IPS-15b (cell line): ENCODE measurements around the gene ADTRP.

Source experiments
- H3K27me3 ChIP-seq: one replicate; pipeline ENCODE4 v1.6.1; 2013; ENCODE audit warnings: low read length; ENCODE audit not compliant: control insufficient read depth, insufficient read depth
- H3K36me3 ChIP-seq: one replicate; pipeline ENCODE4 v1.6.1; 2013; ENCODE audit warnings: low read length; ENCODE audit not compliant: control insufficient read depth, insufficient read depth
- H3K4me1 ChIP-seq: one replicate; pipeline ENCODE4 v1.6.1; 2013; ENCODE audit warnings: mild to moderate bottlenecking, low read length; ENCODE audit not compliant: control insufficient read depth, insufficient read depth
- H3K4me3 ChIP-seq: one replicate; pipeline ENCODE4 v1.5.1; 2013; ENCODE audit warnings: low read depth, low read length
- H3K9ac ChIP-seq: one replicate; pipeline ENCODE4 v1.6.1; 2013; ENCODE audit warnings: low read depth, mild to moderate bottlenecking, low read length
- H3K9me3 ChIP-seq: one replicate; pipeline ENCODE4 v1.6.1; 2013; ENCODE audit warnings: mild to moderate bottlenecking, low read length; ENCODE audit not compliant: control insufficient read depth, insufficient read depth

ADTRP gene

DNA sequence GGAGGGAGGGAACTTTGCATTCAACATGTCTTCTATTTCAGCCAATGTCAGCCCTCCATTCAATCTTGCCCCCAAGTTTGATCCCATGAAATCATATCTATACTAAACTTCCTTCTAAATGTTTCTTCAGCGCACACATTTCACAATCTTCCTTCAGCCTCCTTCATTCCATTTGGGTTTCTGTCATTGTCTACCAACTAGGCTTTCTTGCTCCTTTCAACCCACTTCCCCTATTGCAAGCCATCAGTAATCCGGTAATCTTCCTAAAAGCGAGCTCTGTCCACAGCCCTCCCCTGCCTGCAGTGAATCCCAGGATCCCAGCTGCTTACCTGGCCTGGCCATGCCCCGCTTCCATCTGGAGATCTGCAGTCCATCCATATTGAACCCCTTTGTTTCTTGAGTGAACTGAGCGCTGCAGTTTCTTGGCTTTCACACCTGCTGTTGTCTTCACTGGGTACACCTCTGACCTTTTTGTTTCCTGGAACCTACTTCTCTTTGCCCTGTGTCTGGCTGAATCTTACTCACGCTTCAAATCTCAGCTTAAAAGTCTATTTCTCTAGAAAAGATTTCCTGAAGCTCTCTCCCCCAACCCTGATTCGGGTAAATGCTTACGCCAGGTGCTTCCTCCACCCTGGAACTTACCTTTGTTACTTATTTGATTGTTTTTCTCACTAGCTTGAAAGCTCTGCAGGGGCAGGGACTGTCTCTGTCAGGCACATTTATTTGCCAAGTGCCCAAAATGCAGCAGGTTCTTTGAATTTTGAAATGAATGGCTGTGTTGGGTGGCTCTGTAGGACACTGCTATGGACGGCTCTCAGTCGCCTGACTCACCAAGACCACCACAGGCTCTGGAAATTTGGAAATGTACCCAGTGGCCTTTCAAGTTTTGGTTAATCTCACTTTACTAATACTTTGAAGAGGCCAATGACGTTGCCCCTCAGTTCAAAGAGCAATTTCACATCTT, 50.3 kb downstream of the ADTRP start:
- Histone ChIP-seq H3K27me3 (no peaks in the 10 kb centered on the region), H3K4me3 (no peak overlapping the region), H3K4me1 (no peaks in the 10 kb centered on the region), H3K9ac (no peak overlapping the region), H3K9me3 (no peaks in the 10 kb centered on the region), H3K36me3 (no peaks in the 10 kb centered on the region)

DNA sequence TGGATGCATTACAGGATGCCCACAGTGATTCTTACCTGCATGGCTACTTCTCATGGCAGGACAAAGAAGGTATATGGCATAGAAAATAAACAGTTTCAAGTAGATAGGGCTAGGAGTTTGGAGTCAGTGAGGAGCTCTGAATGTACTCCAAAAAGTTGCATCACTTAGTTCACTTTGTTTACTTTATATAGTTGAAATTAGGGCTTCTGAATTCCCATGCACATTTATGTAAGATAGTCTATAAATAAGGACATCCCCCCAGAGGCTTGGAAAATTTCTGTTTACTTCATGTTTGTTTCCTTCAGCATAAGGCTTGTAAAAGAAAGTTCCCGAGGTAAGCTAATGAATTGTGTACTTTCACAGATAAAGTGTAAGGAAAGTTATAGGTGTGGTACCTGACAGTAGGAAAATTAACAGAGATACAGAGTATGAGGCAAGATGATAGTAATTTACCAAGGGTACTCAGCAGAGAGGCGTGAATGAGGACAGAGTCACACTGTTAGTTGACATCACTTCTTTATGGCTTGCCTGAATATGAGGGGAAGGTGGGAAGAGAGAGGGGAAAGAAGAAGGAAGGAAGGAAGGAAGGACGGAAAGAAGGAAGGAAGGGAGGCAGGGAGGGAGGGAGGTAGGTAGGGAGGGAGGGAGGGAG, 51.1 kb downstream of the ADTRP start:
- no peak overlapping the region for H3K4me3 ChIP-seq
- no peaks in the 10 kb centered on the region for H3K9me3 ChIP-seq
- no peaks in the 10 kb centered on the region for H3K4me1 ChIP-seq
- H3K9ac ChIP-seq = no peak overlapping the region
- H3K36me3 ChIP-seq = no peaks in the 10 kb centered on the region
- H3K27me3 ChIP-seq = no peaks in the 10 kb centered on the region

DNA sequence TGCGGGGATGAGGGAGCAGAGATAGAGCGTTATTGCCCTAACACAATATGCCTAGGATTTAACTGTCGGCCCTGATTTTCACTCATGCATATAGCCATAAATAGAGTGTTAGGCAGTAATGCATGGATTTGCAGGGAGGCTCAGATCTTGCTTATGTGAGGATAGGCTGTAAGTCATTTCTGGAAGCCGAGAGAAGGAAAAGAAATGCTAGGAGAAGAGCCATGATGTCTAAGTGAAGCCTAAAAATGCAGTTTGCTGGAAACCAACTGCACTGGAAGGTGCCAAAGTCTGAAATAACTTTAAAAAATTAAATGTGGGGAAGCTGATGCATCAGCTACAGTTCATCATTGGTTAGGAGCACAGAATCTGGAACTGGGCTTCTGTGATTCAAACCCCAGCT, 54.3 kb downstream of the ADTRP start:
- H3K27me3 ChIP-seq = no peaks in the 10 kb centered on the region
- H3K4me3 ChIP-seq = no peak overlapping the region
- H3K9ac ChIP-seq = no peak overlapping the region
- H3K9me3 ChIP-seq = no peaks in the 10 kb centered on the region
- H3K36me3 ChIP-seq = no peaks in the 10 kb centered on the region
- no peaks in the 10 kb centered on the region for H3K4me1 ChIP-seq

DNA sequence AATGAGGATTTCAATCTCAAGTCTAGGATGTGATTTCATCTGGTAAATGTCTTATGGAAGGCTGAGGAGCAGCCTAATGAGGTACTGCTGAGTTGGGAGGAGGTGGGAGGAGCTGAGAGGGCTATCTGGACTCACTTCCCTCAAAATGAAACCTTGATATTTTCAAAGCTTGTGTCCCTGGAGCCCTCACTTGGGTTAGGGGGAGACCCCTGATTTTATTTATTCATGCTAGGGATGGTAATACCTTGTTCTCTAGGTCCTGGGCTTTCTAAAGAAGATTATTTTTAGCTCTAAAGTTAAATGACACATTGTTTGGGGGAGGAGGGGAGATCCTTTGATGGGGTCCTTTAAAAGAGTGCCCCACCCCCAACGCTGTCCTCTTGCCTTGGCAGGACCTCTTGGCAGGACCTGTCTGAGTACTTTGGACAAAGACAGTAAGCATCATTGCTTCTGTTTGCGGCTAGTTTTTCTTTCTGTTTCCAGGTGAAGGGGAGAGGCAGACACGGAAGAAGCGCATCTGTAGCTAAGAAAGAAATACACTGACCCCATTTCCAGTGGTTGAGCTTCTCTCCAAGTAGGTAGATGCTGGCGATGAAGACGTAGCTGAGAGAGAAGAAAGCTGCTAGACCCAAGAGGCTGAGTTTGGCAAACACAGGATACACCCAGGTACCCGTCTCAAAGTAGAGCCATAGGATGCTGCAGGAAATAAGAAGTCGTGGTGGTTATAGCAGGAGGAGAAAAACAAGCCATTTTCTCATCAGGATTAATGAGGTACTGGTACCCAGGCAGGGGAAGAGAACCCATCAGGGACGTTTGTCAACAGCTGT, 55.6 kb downstream of the ADTRP start:
- Histone ChIP-seq H3K27me3 (no peaks in the 10 kb centered on the region), H3K36me3 (no peaks in the 10 kb centered on the region), H3K9me3 (no peaks in the 10 kb centered on the region), H3K9ac (no peak overlapping the region), H3K4me3 (no peak overlapping the region), H3K4me1 (no peaks in the 10 kb centered on the region)

DNA sequence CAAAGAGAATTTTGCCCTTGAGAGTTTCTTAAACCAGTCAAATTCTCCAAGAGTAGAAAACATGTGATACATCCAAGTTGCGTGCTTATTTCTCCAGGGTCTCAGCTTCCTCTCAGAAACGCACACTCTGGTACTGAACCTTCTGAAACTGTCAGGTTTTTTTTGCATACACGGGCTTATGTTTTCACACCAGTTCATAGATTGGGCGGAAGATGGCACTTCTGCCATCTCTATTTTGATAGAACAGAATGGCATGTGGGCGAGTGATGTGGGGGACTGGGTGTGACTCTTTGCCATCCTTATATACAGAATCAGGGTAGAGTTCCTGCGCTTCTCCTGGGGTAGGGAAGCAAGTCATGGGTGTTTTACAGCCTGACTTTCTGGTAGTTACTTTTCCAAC, 56.4 kb downstream of the ADTRP start:
- Histone ChIP-seq H3K27me3 (no peaks in the 10 kb centered on the region), H3K4me1 (no peaks in the 10 kb centered on the region), H3K9ac (no peak overlapping the region), H3K36me3 (no peaks in the 10 kb centered on the region), H3K4me3 (no peak overlapping the region), H3K9me3 (no peaks in the 10 kb centered on the region)

DNA sequence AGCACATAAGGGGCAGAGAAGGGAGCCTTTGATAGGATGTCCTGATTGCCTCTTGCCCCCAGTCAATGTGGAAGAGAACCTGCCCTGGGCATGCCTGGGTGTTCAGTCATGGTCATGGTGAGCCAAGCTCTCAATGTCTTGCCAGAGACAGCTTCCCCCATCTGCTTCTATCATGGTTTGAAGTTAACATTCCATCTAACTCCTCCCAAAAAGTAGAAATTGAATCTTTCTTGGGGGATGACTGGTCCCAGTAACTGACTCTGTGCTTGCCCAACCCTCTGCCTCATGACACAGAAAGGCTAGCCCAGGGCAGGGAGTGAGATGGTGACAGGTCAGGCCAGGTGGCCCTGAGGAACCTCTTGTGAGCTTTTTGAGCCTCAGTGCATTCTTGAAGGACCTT, 60.1 kb downstream of the ADTRP start:
- Histone ChIP-seq H3K36me3 (no peaks in the 10 kb centered on the region), H3K27me3 (no peaks in the 10 kb centered on the region)

DNA sequence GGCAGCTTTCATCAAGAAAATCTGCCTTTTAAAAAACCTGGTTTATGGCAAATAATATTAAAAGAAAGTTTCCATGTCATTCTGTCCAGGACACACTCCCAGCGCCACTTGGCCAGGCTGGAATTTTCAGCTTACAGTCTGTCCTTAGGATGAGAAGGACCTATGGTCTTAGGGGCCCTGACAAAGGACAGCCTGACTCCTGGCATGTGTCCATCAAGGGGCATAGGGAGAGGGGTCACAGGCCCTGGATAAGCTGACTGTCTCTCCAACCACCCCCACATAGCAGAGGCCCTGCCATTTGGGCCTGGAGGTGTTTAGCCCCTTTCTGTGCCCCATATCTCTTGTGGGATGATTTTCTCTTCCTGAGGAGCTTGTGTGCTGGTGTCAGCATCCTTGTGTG, 60.6 kb downstream of the ADTRP start:
- no peaks in the 10 kb centered on the region for H3K9me3 ChIP-seq
- no peaks in the 10 kb centered on the region for H3K36me3 ChIP-seq
- H3K9ac ChIP-seq = no peak overlapping the region
- no peaks in the 10 kb centered on the region for H3K27me3 ChIP-seq
- H3K4me1 ChIP-seq = no peaks in the 10 kb centered on the region
- H3K4me3 ChIP-seq = no peak overlapping the region

More for the DNA sequence above, 60.1 kb downstream of the ADTRP start:
- H3K9ac ChIP-seq = no peak overlapping the region
- no peaks in the 10 kb centered on the region for H3K9me3 ChIP-seq
- no peaks in the 10 kb centered on the region for H3K4me1 ChIP-seq
- H3K4me3 ChIP-seq = no peak overlapping the region

DNA sequence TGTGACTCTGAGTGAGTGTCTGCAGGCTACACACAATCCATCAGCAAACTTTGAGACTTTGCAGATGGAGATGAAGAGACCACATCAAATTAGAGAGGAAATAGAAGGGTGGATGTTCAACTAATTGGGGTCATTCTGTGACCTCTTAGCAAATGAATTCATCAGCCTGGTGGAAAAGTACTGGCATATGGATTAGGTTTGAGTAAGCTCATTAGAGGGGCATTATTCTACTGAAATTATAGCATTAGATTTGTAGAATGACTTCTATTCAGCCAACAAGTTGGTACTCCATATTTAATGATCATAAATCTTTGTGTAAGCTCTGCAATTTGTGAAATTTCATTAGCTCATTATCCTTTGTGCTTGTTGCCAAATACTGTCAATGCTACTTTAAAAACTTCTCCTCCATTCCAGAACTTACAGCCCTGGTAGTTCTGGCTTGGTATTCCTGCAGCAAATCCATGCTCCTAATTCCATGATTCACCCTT, 63.8 kb downstream of the ADTRP start:
- H3K27me3 ChIP-seq = no peaks in the 10 kb centered on the region
- H3K9ac ChIP-seq = no peak overlapping the region
- H3K4me1 ChIP-seq = no peaks in the 10 kb centered on the region
- H3K36me3 ChIP-seq = no peaks in the 10 kb centered on the region
- no peaks in the 10 kb centered on the region for H3K9me3 ChIP-seq
- H3K4me3 ChIP-seq = no peak overlapping the region

DNA sequence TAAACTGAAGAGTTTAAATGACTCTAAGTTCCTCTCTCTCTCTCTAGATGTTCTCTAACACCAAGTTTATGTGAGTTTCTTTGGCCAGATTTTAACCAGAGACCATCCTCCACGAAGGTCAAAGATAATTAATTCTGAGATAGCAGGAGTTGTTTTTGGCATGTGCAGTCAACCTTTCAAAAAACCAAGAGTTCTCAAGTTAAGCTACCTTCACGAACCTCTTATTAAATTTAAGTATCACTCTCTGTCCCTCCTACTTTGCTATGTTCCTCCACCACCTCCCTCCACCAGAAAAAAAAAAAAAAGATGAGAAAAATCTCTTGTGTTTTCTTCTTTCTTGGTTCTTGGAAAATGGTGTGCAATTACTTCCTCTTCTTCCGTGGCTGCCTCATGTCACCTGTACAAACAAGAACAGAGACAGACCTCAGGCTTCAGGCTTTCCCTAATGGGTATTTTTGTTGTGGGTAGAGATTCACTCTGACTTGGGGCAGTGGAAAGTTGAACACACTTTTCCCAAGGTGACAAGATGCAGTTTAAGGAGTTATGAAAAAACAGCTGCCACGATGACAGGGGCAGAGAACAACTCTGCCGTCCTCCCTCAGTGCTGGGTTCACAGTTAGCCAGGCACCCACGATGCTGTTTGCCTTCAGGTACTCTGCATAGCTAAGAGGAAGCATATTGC, 64.3 kb downstream of the ADTRP start:
- Histone ChIP-seq H3K9ac (no peak overlapping the region), H3K36me3 (no peaks in the 10 kb centered on the region), H3K27me3 (no peaks in the 10 kb centered on the region), H3K9me3 (no peaks in the 10 kb centered on the region), H3K4me1 (no peaks in the 10 kb centered on the region), H3K4me3 (no peak overlapping the region)

DNA sequence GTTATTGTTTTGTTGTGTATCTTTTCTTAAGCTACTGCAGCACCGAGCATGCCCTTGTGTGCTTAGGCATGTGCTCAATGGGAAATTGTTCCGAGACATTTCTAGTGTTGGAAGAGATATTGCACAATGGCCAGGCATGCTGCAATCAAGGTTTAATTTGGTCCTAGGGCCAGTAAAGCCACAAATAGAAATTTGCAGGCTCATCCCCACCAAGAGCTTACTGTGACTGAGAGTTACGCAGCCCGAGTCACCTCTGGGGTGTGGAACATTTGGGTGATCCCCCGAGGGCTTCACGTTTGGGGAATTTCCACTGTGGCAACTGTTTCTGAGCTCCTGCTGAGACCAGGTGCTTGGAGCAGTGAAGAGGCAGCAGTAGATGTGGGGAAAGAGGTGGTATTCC, 65.8 kb downstream of the ADTRP start:
- H3K9me3 ChIP-seq = no peaks in the 10 kb centered on the region

More for the DNA sequence above, 65.8 kb downstream of the ADTRP start:
- Histone ChIP-seq H3K27me3 (no peaks in the 10 kb centered on the region), H3K4me3 (no peak overlapping the region), H3K36me3 (no peaks in the 10 kb centered on the region), H3K9ac (no peak overlapping the region), H3K4me1 (no peaks in the 10 kb centered on the region)
